ENCODE data around the gene FOXO4. TPM values are rescaled to one million over a fixed set of nuclear protein-coding genes. Genes with fewer than 3 reads are reported as not detected.

The FOXO4 gene
- 4.5 and 5.3 TPM in 2 replicates for total RNA-seq

GRCh38 chrX:71095555-71095980, at the start of gene FOXO4:
Gene FOXO4, plus strand, starts transcription at chrX:71095851. Its CDS starts 678 bp downstream, at chrX:71096529.

GRCh38 chrX:71068044-71068918, 27.4 kb upstream of the FOXO4 start, which contains the start of gene SNX12:
Gene SNX12, minus strand, starts transcription at chrX:71068334. Its CDS starts 28 bp downstream, at chrX:71068306.

GRCh38 chrX:71106427-71106826, 10.8 kb downstream of the FOXO4 start, which contains the start of gene CXorf65:
Gene CXorf65, minus strand, starts transcription at chrX:71106740. Its CDS starts 184 bp downstream, at chrX:71106556.

GRCh38 chrX:71111141-71111843, 15.6 kb downstream of the FOXO4 start, which contains the start of gene IL2RG:
Gene IL2RG, minus strand, starts transcription at chrX:71111577. Its CDS starts 38 bp downstream, at chrX:71111539.

GRCh38 chrX:71118032-71118984, 22.7 kb downstream of the FOXO4 start, which contains the start of gene MED12:
Gene MED12, plus strand, starts transcription at chrX:71118596. Its CDS starts 159 bp downstream, at chrX:71118755.

GRCh38 chrX:71144651-71145050, 49.0 kb downstream of the FOXO4 start, which contains the start of gene NLGN3:
Gene NLGN3, plus strand, starts transcription at chrX:71144841. Its CDS starts 2,909 bp downstream, at chrX:71147750.

Other genes starting within 250 kb of the FOXO4 start
- gene TEX11, start 187.1 kb upstream of the FOXO4 start, total RNA-seq = not detected in 2 replicates
- gene SLC7A3, start 164.8 kb upstream of the FOXO4 start, total RNA-seq = not detected in 2 replicates
- 68.5 and 80.8 TPM in 2 replicates for gene SNX12, start 27.5 kb upstream of the FOXO4 start, total RNA-seq
- not detected in 2 replicates for gene CXorf65, start 10.9 kb downstream of the FOXO4 start, total RNA-seq
- not detected in 2 replicates for gene IL2RG, start 15.7 kb downstream of the FOXO4 start, total RNA-seq
- 38.7 and 43.4 TPM in 2 replicates for gene MED12, start 22.7 kb downstream of the FOXO4 start, total RNA-seq
- gene NLGN3, start 49.0 kb downstream of the FOXO4 start, total RNA-seq = 0.09 TPM in 2 replicates
- gene GJB1, start 127.4 kb downstream of the FOXO4 start, total RNA-seq = not detected in 2 replicates
- gene ZMYM3, start 158.3 kb downstream of the FOXO4 start, total RNA-seq = 10.4 and 10.5 TPM in 2 replicates
- 436 and 523 TPM in 2 replicates for gene NONO, start 187.8 kb downstream of the FOXO4 start, total RNA-seq
- 1.5 and 2.1 TPM in 2 replicates for gene ITGB1BP2, start 205.9 kb downstream of the FOXO4 start, total RNA-seq